GM12872 (cell line): Measurements from ENCODE around the gene U2AF2.

Experiments used
- CTCF ChIP-seq: IDR thresholded peaks from 3 replicates; pipeline ENCODE4 v1.5.1; 2011; ENCODE audit warnings: low read depth, mild to moderate bottlenecking, low read length, moderate library complexity; ENCODE audit not compliant: insufficient read depth

U2AF2 gene

GRCh38 chr19:55642153-55643002 lies 12.5 kb upstream of the U2AF2 start:
- no peak for TF ChIP-seq CTCF

- no peak for TF ChIP-seq CTCF
Observed at GRCh38 chr19:55643003-55643886, 11.6 kb upstream of the U2AF2 start, which contains the start of gene ZNF581. TSS of gene ZNF581 (plus strand) at chr19:55643649. CDS start at chr19:55644572, 923 bp downstream.

- no peak for TF ChIP-seq CTCF
Observed at GRCh38 chr19:55643887-55644176, 11.0 kb upstream of the U2AF2 start.

- TF ChIP-seq CTCF: no peak
Observed at GRCh38 chr19:55644191-55644833, 10.5 kb upstream of the U2AF2 start.

- TF ChIP-seq CTCF: no peak
Observed at GRCh38 chr19:55644842-55645511, 9.9 kb upstream of the U2AF2 start.

GRCh38 chr19:55645512-55645881 lies 9.3 kb upstream of the U2AF2 start:
- no peak for TF ChIP-seq CTCF
